Measurements from ENCODE around the gene ZSCAN32. TPM values are rescaled to one million over a fixed set of nuclear protein-coding genes. Genes with fewer than 3 reads are reported as not detected.

The ZSCAN32 gene
- polyA plus RNA-seq, 1 of the 3 experiments (the other 2 are of a cell fraction) = 10.8 TPM

GRCh38 chr16:3400446-3400778 is 392 bp downstream of the ZSCAN32 start:
- peaks cover 29 to 65% of the 10 kb centered on the region in 2 experiments for H3K36me3 ChIP-seq (replicated peaks in 1 of 2; ENCODE audit: control insufficient read depth in 1 of 2, insufficient read depth in 2 of 2, low read length in 1 of 2)
- H4K20me1 ChIP-seq (ENCODE audit: insufficient read depth) = no peaks in the 10 kb centered on the region
- peak overlapping the region; percentile 79 for H3K4me2 ChIP-seq
- H3K4me3 ChIP-seq (ENCODE audit: low read depth in 2 of 2, low read length in 1 of 2) = peak overlapping the region; percentile 92 to 94
- peak overlapping the region; percentile 98; the same call in 1 of the 2 replicates for H2AFZ ChIP-seq (ENCODE audit: low read depth)
- H3K4me1 ChIP-seq (ENCODE audit: control insufficient read depth in 1 of 2, insufficient read depth in 2 of 2, low read depth in 1 of 2, low read length in 1 of 2) = peaks cover 0 to 4% of the 10 kb centered on the region in 2 experiments; a peak in 2 of 4 replicates
- H3F3A ChIP-seq (replicated peaks; ENCODE audit: insufficient read depth) = peaks cover 11% of the 10 kb centered on the region
- peak overlapping the region; percentile 81 to 83 for H3K27ac ChIP-seq (ENCODE audit: low read depth in 2 of 2, low read length in 1 of 2)
- no peak for TF ChIP-seq PBX3 (IDR thresholded peaks at IDR 0.05)
- TF ChIP-seq YY1 (IDR thresholded peaks at IDR 0.05; ENCODE audit: low read depth) = no peak
- TF ChIP-seq REST (IDR thresholded peaks at IDR 0.05; ENCODE audit: low read depth, low read length) = no peak
- TF ChIP-seq, protein P1, sequence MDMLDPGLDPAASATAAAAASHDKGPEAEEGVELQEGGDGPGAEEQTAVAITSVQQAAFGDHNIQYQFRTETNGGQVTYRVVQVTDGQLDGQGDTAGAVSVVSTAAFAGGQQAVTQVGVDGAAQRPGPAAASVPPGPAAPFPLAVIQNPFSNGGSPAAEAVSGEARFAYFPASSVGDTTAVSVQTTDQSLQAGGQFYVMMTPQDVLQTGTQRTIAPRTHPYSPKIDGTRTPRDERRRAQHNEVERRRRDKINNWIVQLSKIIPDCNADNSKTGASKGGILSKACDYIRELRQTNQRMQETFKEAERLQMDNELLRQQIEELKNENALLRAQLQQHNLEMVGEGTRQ (IDR thresholded peaks at IDR 0.05; ENCODE audit: borderline replicate concordance, low read depth, low read length) = no peak
- DNase-seq = no peak
- peaks cover 71% of the 10 kb centered on the region for H3K79me2 ChIP-seq (ENCODE audit: insufficient read depth)
- CTCF ChIA-PET = interaction anchor here (0.8 to 1.3 kb wide), 3 partner anchors 22 to 133 kb away, joined by 3 read pairs; partner anchors contain the start of gene OR2C1
- H3K9me2 ChIP-seq = no peaks in the 10 kb centered on the region
- H3K9me3 ChIP-seq = no peaks in the 10 kb centered on the region
- peak overlapping the region; percentile 95 for H3K9ac ChIP-seq
- POLR2A ChIA-PET = interaction anchor here (1.1 to 1.7 kb wide), 2 partner anchors 44 to 57 kb away, joined by 5 to 8 read pairs; partner anchors contain the start of genes NAA60 and ZNF597
- 3% methylated on average over 12 of the region's 18 CpGs for WGBS (ENCODE audit: low lambda C conversion rate)
- no peaks in the 10 kb centered on the region for H3K27me3 ChIP-seq (ENCODE audit: insufficient read depth)

- Histone ChIP-seq H3K9ac (no peak overlapping the region), H3K27me3 (ENCODE audit: insufficient read depth) (no peaks in the 10 kb centered on the region), H2AFZ (ENCODE audit: low read depth) (no peak overlapping the region), H3K9me3 (0 out of 2 replicates have a peak, but pooled peaks cover 2% of the 10 kb centered on the region), H3F3A (replicated peaks; ENCODE audit: insufficient read depth) (no peaks in the 10 kb centered on the region), H3K27ac (ENCODE audit: low read depth in 2 of 2, low read length in 1 of 2) (no peak overlapping the region), H3K4me2 (no peak overlapping the region), H3K79me2 (ENCODE audit: insufficient read depth) (peaks cover 25% of the 10 kb centered on the region), H3K9me2 (no peaks in the 10 kb centered on the region), H3K4me1 (ENCODE audit: control insufficient read depth in 1 of 2, insufficient read depth in 2 of 2, low read depth in 1 of 2, low read length in 1 of 2) (no peaks in the 10 kb centered on the region), H4K20me1 (ENCODE audit: insufficient read depth) (no peaks in the 10 kb centered on the region), H3K4me3 (ENCODE audit: low read depth in 2 of 2, low read length in 1 of 2) (no peak overlapping the region), H3K36me3 (replicated peaks in 1 of 2; ENCODE audit: control insufficient read depth in 1 of 2, insufficient read depth in 2 of 2, low read length in 1 of 2) (peaks cover 44 to 60% of the 10 kb centered on the region in 2 experiments)
- ChIA-PET POLR2A (no interaction called here), CTCF (no interaction called here)
- 85% methylated on average over 8 of the region's 9 CpGs for WGBS (ENCODE audit: low lambda C conversion rate)
- no peak for DNase-seq
- TF ChIP-seq RFX5 (IDR thresholded peaks at IDR 0.05; ENCODE audit: low read length) (no peak), RCOR1 (IDR thresholded peaks at IDR 0.05; ENCODE audit: low read length) (no peak), GATA2 (CRISPR knock-in tag; IDR thresholded peaks at IDR 0.05) (no peak), FOSL2 (IDR thresholded peaks at IDR 0.05; ENCODE audit: borderline replicate concordance, low read depth) (no peak), NRF1 (IDR thresholded peaks at IDR 0.05; ENCODE audit: low read depth, low read length) (no peak), EP300 (IDR thresholded peaks at IDR 0.05; ENCODE audit: borderline replicate concordance in 1 of 2, low read depth in 1 of 2, low read length in 1 of 2) (no peak), JUND (IDR thresholded peaks at IDR 0.05) (no peak), NFIC (IDR thresholded peaks at IDR 0.05; ENCODE audit: borderline replicate concordance) (no peak), RAD21 (IDR thresholded peaks at IDR 0.05; ENCODE audit: low read length) (no peak), ELF1 (IDR thresholded peaks at IDR 0.05) (no peak)
- TF ChIP-seq, protein P2, sequence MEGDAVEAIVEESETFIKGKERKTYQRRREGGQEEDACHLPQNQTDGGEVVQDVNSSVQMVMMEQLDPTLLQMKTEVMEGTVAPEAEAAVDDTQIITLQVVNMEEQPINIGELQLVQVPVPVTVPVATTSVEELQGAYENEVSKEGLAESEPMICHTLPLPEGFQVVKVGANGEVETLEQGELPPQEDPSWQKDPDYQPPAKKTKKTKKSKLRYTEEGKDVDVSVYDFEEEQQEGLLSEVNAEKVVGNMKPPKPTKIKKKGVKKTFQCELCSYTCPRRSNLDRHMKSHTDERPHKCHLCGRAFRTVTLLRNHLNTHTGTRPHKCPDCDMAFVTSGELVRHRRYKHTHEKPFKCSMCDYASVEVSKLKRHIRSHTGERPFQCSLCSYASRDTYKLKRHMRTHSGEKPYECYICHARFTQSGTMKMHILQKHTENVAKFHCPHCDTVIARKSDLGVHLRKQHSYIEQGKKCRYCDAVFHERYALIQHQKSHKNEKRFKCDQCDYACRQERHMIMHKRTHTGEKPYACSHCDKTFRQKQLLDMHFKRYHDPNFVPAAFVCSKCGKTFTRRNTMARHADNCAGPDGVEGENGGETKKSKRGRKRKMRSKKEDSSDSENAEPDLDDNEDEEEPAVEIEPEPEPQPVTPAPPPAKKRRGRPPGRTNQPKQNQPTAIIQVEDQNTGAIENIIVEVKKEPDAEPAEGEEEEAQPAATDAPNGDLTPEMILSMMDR (IDR thresholded peaks at IDR 0.05) = no peak
- TF ChIP-seq, protein P1 (IDR thresholded peaks at IDR 0.05; ENCODE audit: borderline replicate concordance, low read depth, low read length) = no peak
- TF ChIP-seq, protein P3, sequence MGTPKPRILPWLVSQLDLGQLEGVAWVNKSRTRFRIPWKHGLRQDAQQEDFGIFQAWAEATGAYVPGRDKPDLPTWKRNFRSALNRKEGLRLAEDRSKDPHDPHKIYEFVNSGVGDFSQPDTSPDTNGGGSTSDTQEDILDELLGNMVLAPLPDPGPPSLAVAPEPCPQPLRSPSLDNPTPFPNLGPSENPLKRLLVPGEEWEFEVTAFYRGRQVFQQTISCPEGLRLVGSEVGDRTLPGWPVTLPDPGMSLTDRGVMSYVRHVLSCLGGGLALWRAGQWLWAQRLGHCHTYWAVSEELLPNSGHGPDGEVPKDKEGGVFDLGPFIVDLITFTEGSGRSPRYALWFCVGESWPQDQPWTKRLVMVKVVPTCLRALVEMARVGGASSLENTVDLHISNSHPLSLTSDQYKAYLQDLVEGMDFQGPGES (IDR thresholded peaks at IDR 0.05; ENCODE audit: low read depth, low read length) = no peak
Observed at GRCh38 chr16:3389663-3390338, 11.0 kb downstream of the ZSCAN32 start.

Measured in SK-N-SH (cell line).